Naive thymus-derived CD4-positive, alpha-beta T cell (primary cell): ENCODE measurements around the gene FAM3B. TPM values are rescaled to one million over a fixed set of nuclear protein-coding genes. Genes with fewer than 3 reads are reported as not detected.
"Not testable (repeated sequence)": the region's sequence is repeated elsewhere in the genome, so short reads cannot be mapped to it uniquely, and the experiment has no call there.

Experiments
- ATAC-seq: fragments of 150-1000 bp; cut with Tn5 transposase; 2 replicates; pipeline ENCODE4 v1.10.0; 2021; ENCODE audit warnings: mild to moderate bottlenecking, moderate library complexity
- CTCF ChIA-PET: fragments of 350-600 bp; sonication (Branson Sonifier 250); formaldehyde crosslinking; loops from one replicate; lab custom pipeline; 2021; ENCODE audit warnings: antibody characterized with exemption; lab: Charles Lee
- POLR2A ChIA-PET: fragments of 350-600 bp; sonication (Branson Sonifier 250); formaldehyde crosslinking; loops from one replicate; lab custom pipeline; 2021; ENCODE audit warnings: antibody characterized with exemption, inconsistent platforms; lab: Charles Lee
- DNase-seq, 9 donors: peaks; one replicate each; pipeline versions ENCODE4 v3.0.0 to v3.0.0-alpha.2; 2020 to 2022; ENCODE audit warnings: mixed read lengths in 1 of 9
- H3K27ac ChIP-seq: one replicate; pipeline ENCODE4 v1.7.0; 2013; ENCODE audit warnings: mild to moderate bottlenecking, low read depth, low read length, moderate library complexity
- H3K27me3 ChIP-seq, 2 donors: one replicate each; pipeline ENCODE4 v1.7.0; 2013; ENCODE audit warnings: low read length in 2 of 2, mild to moderate bottlenecking in 2 of 2, moderate library complexity in 2 of 2; ENCODE audit not compliant: control insufficient read depth in 2 of 2, insufficient read depth in 2 of 2
- H3K36me3 ChIP-seq, 3 experiments: 1 replicate in 2 of 3; 2 replicates in 1 of 3; pipeline ENCODE4 v1.7.0; 2013; ENCODE audit warnings: low read length in 3 of 3, mild to moderate bottlenecking in 3 of 3, moderate library complexity in 1 of 3; ENCODE audit not compliant: insufficient read depth in 3 of 3, control insufficient read depth in 2 of 3
- H3K4me1 ChIP-seq, 2 donors: one replicate each; pipeline ENCODE4 v1.7.0; 2013; ENCODE audit warnings: low read length in 2 of 2, mild to moderate bottlenecking in 2 of 2, moderate library complexity in 1 of 2; ENCODE audit not compliant: control insufficient read depth in 2 of 2, insufficient read depth in 2 of 2
- H3K4me3 ChIP-seq: 2 replicates; pipeline ENCODE4 v1.7.0; 2013; ENCODE audit warnings: mild to moderate bottlenecking, low read length
- H3K9me3 ChIP-seq, 3 experiments: 1 replicate in 2 of 3; 2 replicates in 1 of 3; pipeline ENCODE4 v1.7.0; 2013; ENCODE audit warnings: low read length in 3 of 3; ENCODE audit not compliant: control insufficient read depth in 2 of 3
- H3K27ac Mint-ChIP-seq, 9 donors: one replicate each; pipeline ENCODE4 v1.8.0; 2020 to 2022; ENCODE audit warnings: mixed read lengths in 9 of 9, mild to moderate bottlenecking in 8 of 9, moderate library complexity in 5 of 9, inconsistent platforms in 2 of 9
- H3K27me3 Mint-ChIP-seq, 5 donors: one replicate each; pipeline ENCODE4 v1.8.0; 2021 to 2022; ENCODE audit warnings: mixed read lengths in 5 of 5, mild to moderate bottlenecking in 1 of 5
- H3K36me3 Mint-ChIP-seq, 5 donors: one replicate each; pipeline ENCODE4 v1.8.0; 2020 to 2022; ENCODE audit warnings: mixed read lengths in 5 of 5, mild to moderate bottlenecking in 3 of 5, inconsistent platforms in 1 of 5
- H3K4me1 Mint-ChIP-seq, 7 donors: one replicate each; pipeline ENCODE4 v1.8.0; 2020 to 2022; ENCODE audit warnings: mixed read lengths in 7 of 7, mild to moderate bottlenecking in 3 of 7, inconsistent platforms in 1 of 7
- H3K4me3 Mint-ChIP-seq, 10 donors: one replicate each; pipeline ENCODE4 v1.8.0; 2020 to 2022; ENCODE audit warnings: mild to moderate bottlenecking in 10 of 10, mixed read lengths in 10 of 10, moderate library complexity in 6 of 10, inconsistent platforms in 2 of 10
- H3K9me3 Mint-ChIP-seq, 11 donors: one replicate each; pipeline ENCODE4 v1.8.0; 2020 to 2022; ENCODE audit warnings: mixed read lengths in 11 of 11, mild to moderate bottlenecking in 4 of 11, inconsistent platforms in 1 of 11, moderate library complexity in 1 of 11
- intact Hi-C, 2 donors: fragments of 100-400 bp; cut with micrococcal nuclease; formaldehyde crosslinking; loops; one replicate each; pipeline ENCODE4 v1.15.1; 2023
- polyA plus RNA-seq, 2 donors: library from polyadenylated mRNA; unstranded; fragments of 300-500 nt; fragmentation: Illumina TruSeq; gene quantifications; one replicate each; pipeline ENCODE4 v1.2.3, GENCODE V29; 2021
- total RNA-seq, 6 experiments: library from RNA in 5 of 6; stranded (reverse) in 5 of 6; gene quantifications; 1 replicate in 5 of 6; 2 replicates in 1 of 6; pipeline ENCODE4 v1.2.3 and lab custom pipeline; 2021 to 2026

FAM3B gene
- total and polyA plus RNA-seq, 7 experiments from 2014 or later = not detected

DNA sequence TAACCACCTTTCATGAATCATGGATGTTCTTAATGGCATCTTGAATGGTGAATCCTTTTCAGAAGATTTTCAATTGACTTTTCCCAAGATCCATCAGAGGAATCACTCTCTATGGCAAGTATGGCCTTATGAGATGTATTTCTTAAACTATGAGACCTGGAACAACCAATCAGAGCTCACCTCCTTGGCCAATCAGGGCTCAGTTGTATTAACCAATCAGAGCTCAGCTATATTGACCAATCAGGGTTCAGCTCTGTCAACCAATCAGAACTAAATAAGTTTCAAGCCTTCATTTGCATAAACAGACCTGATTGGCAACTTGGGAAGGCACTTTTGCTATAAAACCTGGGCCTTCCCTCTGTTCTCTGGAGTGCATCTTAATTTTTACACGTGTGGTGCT is 13.6 kb upstream of the FAM3B start:
- peaks cover 0 to 3% of the 10 kb centered on the region in 2 donors for H3K27me3 ChIP-seq
- no peaks in the 10 kb centered on the region for H3K36me3 ChIP-seq
- Mint-ChIP-seq H3K27ac (no peak overlapping the region), H3K36me3 (no peaks in the 10 kb centered on the region), H3K4me3 (no peak overlapping the region), H3K9me3 (peaks cover 0 to 13% (median 3%) of the 10 kb centered on the region in 11 donors), H3K27me3 (peaks cover 0 to 25% (median 4%) of the 10 kb centered on the region in 5 donors), H3K4me1 (peaks cover 0 to 8% (median 0%) of the 10 kb centered on the region in 7 donors)
- POLR2A ChIA-PET = no interaction called here
- ATAC-seq (no peak), DNase-seq (no peak)
- H3K4me3 ChIP-seq = no peak overlapping the region
- no peaks in the 10 kb centered on the region for H3K9me3 ChIP-seq
- CTCF ChIA-PET = no interaction called here
- intact Hi-C loops = no loop called here
- no peak overlapping the region for H3K27ac ChIP-seq
- no peaks in the 10 kb centered on the region for H3K4me1 ChIP-seq

GRCh38 chr21:41304068-41304720 is 12.4 kb upstream of the FAM3B start:
- Histone ChIP-seq H3K36me3 (no peaks in the 10 kb centered on the region), H3K4me3 (no peak overlapping the region), H3K4me1 (no peaks in the 10 kb centered on the region), H3K9me3 (no peaks in the 10 kb centered on the region), H3K27me3 (peaks cover 0 to 3% of the 10 kb centered on the region in 2 donors), H3K27ac (no peak overlapping the region)
- DNase-seq (no peak), ATAC-seq (no peak)
- H3K9me3 Mint-ChIP-seq = peaks cover 0 to 13% (median 2%) of the 10 kb centered on the region in 11 donors
- H3K27me3 Mint-ChIP-seq = peaks cover 0 to 22% (median 0%) of the 10 kb centered on the region in 5 donors
- ChIA-PET CTCF (no interaction called here), POLR2A (no interaction called here)
- no peak overlapping the region for H3K27ac Mint-ChIP-seq
- peaks cover 0 to 12% (median 0%) of the 10 kb centered on the region in 7 donors for H3K4me1 Mint-ChIP-seq
- intact Hi-C loops = no loop called here
- H3K36me3 Mint-ChIP-seq = no peaks in the 10 kb centered on the region
- no peak overlapping the region for H3K4me3 Mint-ChIP-seq

DNA sequence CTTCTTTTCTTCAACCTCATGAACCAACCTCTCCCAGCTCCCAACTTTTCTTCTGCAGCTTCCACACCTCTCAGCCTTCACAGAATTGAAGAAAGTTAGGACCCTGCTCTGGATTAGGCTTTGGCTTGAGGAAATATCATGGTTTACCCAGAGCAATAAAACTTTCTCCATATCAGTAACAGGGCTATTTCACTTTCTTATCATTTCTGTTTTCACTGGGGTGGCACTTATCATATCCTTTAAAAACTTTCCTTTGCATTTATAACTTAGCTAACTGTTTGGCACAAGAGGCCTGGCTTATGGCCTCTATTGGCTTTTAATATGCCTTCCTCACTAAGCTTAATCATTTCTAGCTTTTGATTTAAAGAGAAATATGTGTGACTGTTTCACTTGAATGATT is 9.4 kb upstream of the FAM3B start:
- no peak overlapping the region for H3K4me3 Mint-ChIP-seq
- H3K4me1 ChIP-seq = no peaks in the 10 kb centered on the region
- H3K27me3 Mint-ChIP-seq = peaks cover 0 to 28% (median 9%) of the 10 kb centered on the region in 5 donors
- DNase-seq (no peak), ATAC-seq (no peak)
- H3K4me1 Mint-ChIP-seq = peaks cover 0 to 12% (median 0%) of the 10 kb centered on the region in 7 donors
- H3K4me3 ChIP-seq = no peak overlapping the region
- H3K36me3 Mint-ChIP-seq = no peaks in the 10 kb centered on the region
- peaks cover 0 to under 1% of the 10 kb centered on the region in 2 donors for H3K27me3 ChIP-seq
- intact Hi-C loops = no loop called here
- CTCF ChIA-PET = no interaction called here
- POLR2A ChIA-PET = no interaction called here
- no peaks in the 10 kb centered on the region for H3K9me3 ChIP-seq
- no peak overlapping the region for H3K27ac ChIP-seq
- H3K27ac Mint-ChIP-seq = no peak overlapping the region
- no peaks in the 10 kb centered on the region for H3K36me3 ChIP-seq
- peaks cover 0 to 8% (median 2%) of the 10 kb centered on the region in 11 donors for H3K9me3 Mint-ChIP-seq

DNA sequence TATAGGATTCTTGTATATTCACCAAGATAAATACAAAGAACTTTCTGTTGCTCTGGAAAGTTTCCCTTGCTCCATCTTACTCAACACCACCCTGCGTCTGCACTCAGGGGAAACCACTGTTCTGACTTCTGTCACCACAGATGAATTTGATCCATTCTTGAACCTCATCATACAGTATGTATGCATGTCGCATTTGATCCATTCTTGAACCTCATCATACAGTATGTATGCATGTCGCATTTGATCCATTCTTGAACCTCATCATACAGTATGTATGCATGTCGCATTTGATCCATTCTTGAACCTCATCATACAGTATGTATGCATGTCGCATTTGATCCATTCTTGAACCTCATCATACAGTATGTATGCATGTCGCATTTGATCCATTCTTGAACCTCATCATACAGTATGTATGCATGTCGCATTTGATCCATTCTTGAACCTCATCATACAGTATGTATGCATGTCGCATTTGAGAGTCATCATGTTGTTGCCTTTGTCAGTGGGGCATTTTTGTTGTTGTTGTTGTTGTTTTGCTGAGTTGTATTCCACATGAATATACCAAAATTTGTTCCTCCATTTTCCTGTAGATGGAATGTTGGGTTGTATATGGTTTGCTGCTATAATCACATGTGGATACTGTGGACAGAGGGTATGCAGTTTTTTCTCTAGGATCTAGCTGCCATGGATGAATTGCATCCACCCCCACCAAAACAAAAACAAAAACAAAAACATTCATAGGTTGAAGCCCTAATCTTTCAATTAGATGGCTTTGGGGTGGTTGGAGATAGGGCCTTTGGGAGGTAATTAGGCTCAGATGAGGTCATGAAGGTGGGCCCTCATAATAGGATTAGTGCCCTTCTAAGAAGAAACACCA is 3.1 kb upstream of the FAM3B start:
- Mint-ChIP-seq H3K4me1 (peaks cover 0 to 22% (median 4%) of the 10 kb centered on the region in 7 donors), H3K27me3 (peaks cover 36 to 57% (median 40%) of the 10 kb centered on the region in 5 donors)
- H3K36me3 Mint-ChIP-seq, H3K27me3 ChIP-seq, H3K36me3 ChIP-seq, POLR2A ChIA-PET, H3K9me3 Mint-ChIP-seq, H3K4me3 ChIP-seq, DNase-seq, CTCF ChIA-PET, ATAC-seq, H3K4me3 Mint-ChIP-seq, intact Hi-C loops, H3K4me1 ChIP-seq, H3K27ac Mint-ChIP-seq, H3K9me3 ChIP-seq, H3K27ac ChIP-seq: not testable (repeated sequence)

- H3K4me3 ChIP-seq = no peak overlapping the region
- H3K27me3 Mint-ChIP-seq = peaks cover 29 to 63% (median 41%) of the 10 kb centered on the region in 5 donors
- no peaks in the 10 kb centered on the region for H3K4me1 ChIP-seq
- no peak for DNase-seq
- H3K27ac ChIP-seq = no peak overlapping the region
- intact Hi-C loops = no loop called here
- no peaks in the 10 kb centered on the region for H3K36me3 Mint-ChIP-seq
- no peaks in the 10 kb centered on the region for H3K36me3 ChIP-seq
- H3K27ac Mint-ChIP-seq = peak overlapping the region in 1 of 9 donors; percentile 30
- peaks cover 0 to 23% (median 5%) of the 10 kb centered on the region in 7 donors for H3K4me1 Mint-ChIP-seq
- ChIA-PET CTCF (no interaction called here), POLR2A (no interaction called here)
- no peaks in the 10 kb centered on the region for H3K9me3 ChIP-seq
- peak overlapping the region in 7 of 10 donors; percentile 7 to 77 (median 50) for H3K4me3 Mint-ChIP-seq
- no peak for ATAC-seq
- H3K9me3 Mint-ChIP-seq = peaks cover 0 to 2% (median 0%) of the 10 kb centered on the region in 11 donors
- H3K27me3 ChIP-seq = no peaks in the 10 kb centered on the region
Observed at GRCh38 chr21:41315726-41316125, 875 bp upstream of the FAM3B start.

DNA sequence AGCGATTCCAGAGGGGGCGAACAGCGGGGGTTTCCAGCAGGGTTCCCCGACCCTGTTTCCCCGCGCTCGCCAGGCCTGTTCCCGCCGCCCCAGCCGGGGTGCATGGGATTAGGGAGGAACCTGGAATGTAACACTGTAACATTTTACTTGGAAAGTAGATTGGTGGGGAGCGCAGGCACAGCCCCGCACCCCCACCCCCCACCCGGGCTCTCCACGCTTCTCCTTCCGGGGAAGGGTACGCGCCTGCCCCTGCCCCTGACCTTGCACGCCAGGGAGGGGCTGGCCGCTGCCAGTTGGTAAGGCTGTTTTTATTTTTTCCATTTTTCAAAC is 427 bp downstream of the FAM3B start:
- H3K4me3 Mint-ChIP-seq = peak overlapping the region in 6 of 10 donors; percentile 21 to 77 (median 55)
- ATAC-seq (no peak), DNase-seq (no peak)
- H3K9me3 ChIP-seq = no peaks in the 10 kb centered on the region
- intact Hi-C loops = no loop called here
- POLR2A ChIA-PET = no interaction called here
- CTCF ChIA-PET = no interaction called here
- H3K27ac ChIP-seq = no peak overlapping the region
- no peaks in the 10 kb centered on the region for H3K36me3 ChIP-seq
- peaks cover 29 to 64% (median 46%) of the 10 kb centered on the region in 5 donors for H3K27me3 Mint-ChIP-seq
- H3K4me1 Mint-ChIP-seq = peaks cover 0 to 36% (median 13%) of the 10 kb centered on the region in 7 donors
- no peaks in the 10 kb centered on the region for H3K9me3 Mint-ChIP-seq
- no peaks in the 10 kb centered on the region for H3K27me3 ChIP-seq
- H3K27ac Mint-ChIP-seq = no peak overlapping the region
- H3K4me3 ChIP-seq = no peak overlapping the region
- H3K4me1 ChIP-seq = peaks cover 0 to 8% of the 10 kb centered on the region in 2 donors
- H3K36me3 Mint-ChIP-seq = no peaks in the 10 kb centered on the region
